NT2/D1 (cell line): Measurements from ENCODE around the gene PHKG1.
A peak's percentile ranks its signal among the peaks of the same experiment; 100 is the strongest.

Experiments
- SUZ12 ChIP-seq: IDR thresholded peaks from 2 replicates; pipeline ENCODE4 v1.6.1; 2011; ENCODE audit not compliant: insufficient read length, insufficient read depth; ENCODE audit errors: extremely low read depth
- YY1 ChIP-seq: IDR thresholded peaks from 2 replicates; pipeline ENCODE4 v1.6.1; 2011; ENCODE audit not compliant: insufficient read length, insufficient read depth

DNA sequence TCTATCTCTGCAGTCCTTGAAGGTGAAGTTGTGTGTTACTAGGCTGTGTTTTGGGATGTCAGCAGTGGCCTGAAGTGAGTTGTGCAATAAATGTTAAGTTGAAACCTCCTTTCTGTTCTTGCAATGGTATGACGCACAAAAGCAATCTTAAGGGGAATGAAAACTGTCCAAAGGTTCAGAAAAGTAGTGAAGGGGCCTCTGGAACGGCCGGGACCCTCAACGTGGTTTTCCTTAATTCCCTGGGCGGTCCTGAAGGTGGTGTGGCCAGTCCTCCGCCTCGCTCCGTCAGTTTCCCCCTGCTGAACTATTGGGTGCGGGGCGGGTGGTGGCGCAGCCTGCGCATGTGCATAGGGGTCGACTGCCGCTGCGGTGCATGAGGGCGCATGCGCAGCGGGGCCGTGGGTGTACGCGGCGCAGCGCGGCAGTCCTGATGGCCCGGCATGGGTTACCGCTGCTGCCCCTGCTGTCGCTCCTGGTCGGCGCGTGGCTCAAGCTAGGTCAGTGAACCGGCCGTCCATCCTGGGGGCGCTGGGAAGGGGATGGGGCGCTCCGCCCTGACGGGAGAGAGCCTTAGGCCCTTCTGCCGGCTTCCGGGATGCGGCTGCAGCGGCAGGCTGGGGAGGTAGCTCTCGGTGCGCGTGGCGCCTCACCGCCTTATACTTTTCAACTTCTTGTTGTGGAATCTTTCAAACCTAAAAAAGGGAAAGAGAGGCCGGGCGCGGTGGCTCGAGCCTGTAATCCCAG, 28.7 kb downstream of the PHKG1 start, which contains the start of gene SUMF2:
- TF ChIP-seq SUZ12 (no peak), YY1 (peak; percentile 21)
